K562 (cell line): Measurements from ENCODE around the gene POLR2A. TPM values are rescaled to one million over a fixed set of nuclear protein-coding genes. Genes with fewer than 3 reads are reported as not detected.
A peak's percentile ranks its signal among the peaks of the same experiment; 100 is the strongest.

Experiments used
- ATAC-seq: fragments of 200-7000 bp; cut with Tn5 transposase; 3 replicates; pipeline ENCODE4 v1.9.1; 2020; ENCODE audit warnings: moderate library complexity
- BruUV-seq: library from RNA; stranded (reverse); fragments of 400-500 nt; replicated peaks from 2 replicates; lab custom pipeline; 2021; lab: Mats Ljungman, UMichigan
- CTCF ChIA-PET: fragments of 300-600 bp; formaldehyde crosslinking; extraction: SDS; loops from one replicate; lab custom pipeline; 2021; ENCODE audit warnings: low intra/inter-chr PET ratio; lab: Yijun Ruan, JAX
- POLR2A ChIA-PET: fragments of 300-600, 350-650 bp; sonication (Branson Sonifier 250); formaldehyde crosslinking; extraction: SDS; loops from one replicate; lab custom pipeline; 2021; ENCODE audit warnings: antibody characterized with exemption, inconsistent platforms; lab: Yijun Ruan, JAX
- DNase-seq, 4 experiments: peaks; one replicate each; pipeline versions ENCODE4 v3.0.0 to v3.0.0-alpha.2; 2011 to 2018; ENCODE audit warnings: low spot score in 3 of 4, mixed read lengths in 3 of 4; ENCODE audit errors: extremely low read depth in 1 of 4
- FAIRE-seq: peaks from 2 replicates; lab custom pipeline; 2011; peaks lifted over from hg19 to GRCh38; lab: Jason Lieb, UNC
- H2AFZ ChIP-seq: 2 replicates; pipeline ENCODE4 v1.6.0; 2011; ENCODE audit warnings: low read depth, low read length, control low read depth, inconsistent platforms
- H3K27ac ChIP-seq: fragments of 200-600 bp; 3 replicates; pipeline ENCODE4 v1.8.0; 2011; ENCODE audit warnings: low read depth, mild to moderate bottlenecking, control low read depth, inconsistent platforms, low read length, moderate library complexity, mixed read lengths; ENCODE audit errors: extremely low read depth
- H3K27me3 ChIP-seq, 2 experiments: fragments of 300-600 bp in 1 of 2; 2 replicates in 1 of 2; 3 replicates in 1 of 2; pipeline versions ENCODE4 v1.6.0 to v1.8.0; 2011; ENCODE audit warnings: inconsistent platforms in 2 of 2, low read length in 2 of 2, mild to moderate bottlenecking in 1 of 2, mixed read lengths in 1 of 2, moderate library complexity in 1 of 2; ENCODE audit not compliant: control insufficient read depth in 2 of 2, insufficient read depth in 2 of 2
- H3K36me3 ChIP-seq: fragments of 300-600 bp; 3 replicates; pipeline ENCODE4 v1.8.0; 2011; ENCODE audit warnings: mild to moderate bottlenecking, low read length, inconsistent platforms; ENCODE audit not compliant: control insufficient read depth, insufficient read depth
- H3K4me1 ChIP-seq, 2 experiments: fragments of 200-600 bp in 1 of 2; replicated peaks in 1 of 2; 2 replicates in 1 of 2; 3 replicates in 1 of 2; pipeline versions ENCODE4 v1.5.1 to v1.8.0; 2011; ENCODE audit warnings: inconsistent platforms in 2 of 2, low read length in 2 of 2, mild to moderate bottlenecking in 1 of 2, mixed read lengths in 1 of 2, moderate library complexity in 1 of 2; ENCODE audit not compliant: control insufficient read depth in 2 of 2, insufficient read depth in 2 of 2
- H3K4me2 ChIP-seq: 2 replicates; pipeline ENCODE4 v1.6.1; 2011; ENCODE audit warnings: low read length, control low read depth, inconsistent platforms, mixed read lengths; ENCODE audit not compliant: insufficient read depth
- H3K4me3 ChIP-seq: fragments of 200-600 bp; sonication (generic), shearing (Covaris generic); 2 replicates; pipeline ENCODE4 v1.5.1; 2016; ENCODE audit warnings: control low read depth, inconsistent platforms
- H3K79me2 ChIP-seq: fragments of 200-600 bp; 3 replicates; pipeline ENCODE4 v1.8.0; 2011; ENCODE audit warnings: low read length, inconsistent platforms; ENCODE audit not compliant: control insufficient read depth, insufficient read depth
- H3K9ac ChIP-seq, 2 experiments: 2 replicates each; pipeline versions ENCODE4 v1.6.0 to v1.6.1; 2011; ENCODE audit warnings: low read depth in 2 of 2, low read length in 2 of 2, control low read depth in 1 of 2, inconsistent platforms in 1 of 2, mild to moderate bottlenecking in 1 of 2, mixed read lengths in 1 of 2; ENCODE audit not compliant: insufficient read depth in 1 of 2
- H3K9me1 ChIP-seq: one replicate; pipeline ENCODE4 v1.6.0; 2011; ENCODE audit warnings: inconsistent platforms, mild to moderate bottlenecking, low read length, moderate library complexity; ENCODE audit not compliant: control insufficient read depth, insufficient read depth
- H3K9me3 ChIP-seq: replicated peaks from 2 replicates; pipeline ENCODE4 v1.5.1; 2011; ENCODE audit warnings: low read depth, low read length, inconsistent platforms; ENCODE audit not compliant: control insufficient read depth, insufficient read depth
- H4K20me1 ChIP-seq: replicated peaks from 2 replicates; pipeline ENCODE4 v1.6.1; 2011; ENCODE audit warnings: low read length, inconsistent platforms, mixed read lengths; ENCODE audit not compliant: control insufficient read depth, insufficient read depth
- CEBPG ChIP-seq, 3 experiments: fragments of 200-800 bp in 1 of 3; sonication (Bioruptor generic) in 1 of 3; sonication (generic) in 1 of 3; formaldehyde crosslinking in 1 of 3; IDR thresholded peaks in 2 of 3; conservative IDR thresholded peaks in 1 of 3; 2 replicates each; pipeline versions ENCODE4 v1.6.1 to v1.8.0; 2016 to 2022; ENCODE audit warnings: missing compliant biosample characterization in 2 of 3, missing genetic modification characterization in 2 of 3, mild to moderate bottlenecking in 1 of 3, missing genetic modification reagents in 1 of 3
- CHD4 ChIP-seq: fragments of 200-600 bp; sonication (generic); IDR thresholded peaks from 3 replicates; pipeline ENCODE4 v1.6.1; 2012; ENCODE audit warnings: low read depth, mild to moderate bottlenecking, mixed read lengths, low read length, inconsistent platforms; ENCODE audit not compliant: insufficient read depth, insufficient replicate concordance, poor library complexity, severe bottlenecking
- NR3C1 ChIP-seq: sonication (generic); formaldehyde crosslinking; IDR thresholded peaks from 2 replicates; pipeline ENCODE4 v1.8.1; 2022; ENCODE audit warnings: missing genetic modification reagents
- POLR2G ChIP-seq: fragments of 200-400 bp; formaldehyde crosslinking; IDR thresholded peaks from 2 replicates; pipeline ENCODE4 v1.6.1; 2017; ENCODE audit warnings: low read depth, mild to moderate bottlenecking, antibody characterized with exemption, low read length, moderate library complexity
- SRSF7 ChIP-seq: fragments of 200-400 bp; formaldehyde crosslinking; optimal IDR thresholded peaks from 2 replicates; pipeline ENCODE3; 2017; ENCODE audit warnings: mild to moderate bottlenecking, low read depth, low read length
- TEAD1 ChIP-seq, 2 experiments: fragments of 450-650 bp in 1 of 2; sonication (generic) in 1 of 2; formaldehyde crosslinking; IDR thresholded peaks; 2 replicates each; pipeline versions ENCODE4 v1.4.0 to v1.8.0; 2020 to 2022; ENCODE audit warnings: mild to moderate bottlenecking in 2 of 2, missing genetic modification reagents in 1 of 2
- ZFPM2 ChIP-seq: fragments of 250-450 bp; sonication (Bioruptor Pico); IDR thresholded peaks from 2 replicates; pipeline ENCODE4 v1.5.1; 2022; ENCODE audit warnings: mild to moderate bottlenecking
- ZKSCAN3 ChIP-seq: fragments of 250-450 bp; sonication (Bioruptor Pico); IDR thresholded peaks from 2 replicates; pipeline ENCODE4 v1.4.0; 2020
- ZNF134 ChIP-seq: fragments of 250-450 bp; sonication (Bioruptor Pico); conservative IDR thresholded peaks from 2 replicates; pipeline ENCODE4 v1.4.0; 2020
- WGBS: fragments of 100-300 bp; shearing (Covaris generic); methylation state at CpG from one replicate; pipeline ENCODE4 v1.1.6; 2016; ENCODE audit warnings: low coverage, mixed read lengths; ENCODE audit not compliant: insufficient coverage; ENCODE audit errors: missing lambda C conversion rate; 5-methylcytosine and 5-hydroxymethylcytosine counted together
- in situ Hi-C: fragments of 300-500 bp; cut with MboI; formaldehyde crosslinking; loops from 4 replicates; pipeline ENCODE4 v1.15.0; 2018; ENCODE audit warnings: inconsistent platforms, mixed read lengths
- intact Hi-C: fragments of 100-400 bp; cut with micrococcal nuclease; formaldehyde crosslinking; loops from 2 replicates; pipeline ENCODE4 v1.14.2; 2022
- polyA plus RNA-seq, 8 experiments: library from polyadenylated mRNA; depleted of rRNA in 4 of 8; stranded (reverse) in 5 of 8; unstranded in 3 of 8; fragments of >200 nt; fragmentation: Nextera tagmentation in 2 of 8; fragmentation: Illumina TruSeq in 1 of 8; extraction: Ambion mirVana in 2 of 8; extraction: Trizol in 1 of 8; gene quantifications; 2 replicates each; pipeline versions ENCODE4 v1.2.1 to v1.2.3, GENCODE V29; 2011 to 2014; ENCODE audit warnings: inconsistent platforms in 1 of 8, missing spikeins in 1 of 8
- total RNA-seq, 7 experiments: library from RNA; depleted of rRNA in 6 of 7; stranded (reverse); fragments of >200 nt in 6 of 7; fragmentation: Illumina TruSeq in 2 of 7; extraction: Trizol in 2 of 7; gene quantifications; 2 replicates each; pipeline versions ENCODE4 v1.2.1 to v1.2.3, GENCODE V29; 2011 to 2021; ENCODE audit warnings: low replicate concordance in 1 of 7

POLR2A gene
- total and polyA plus RNA-seq, 9 of the 15 experiments (the other 6 are each of a cell fraction or from before 2014, with no cell fraction given) = 1.3 to 109 (median 12.4) TPM

- peaks cover 3% of the 10 kb centered on the region; the same call in 1 of the 3 replicates for H3K79me2 ChIP-seq
- no peak overlapping the region; a peak in 1 of 4 replicates for H3K9ac ChIP-seq
- no peaks in the 10 kb centered on the region for H3K9me1 ChIP-seq
- no peak for ATAC-seq
- WGBS = 98% methylated on average over 8 of the region's 14 CpGs
- peaks cover 37% of the 10 kb centered on the region; the same call in 1 of the 3 replicates for H3K36me3 ChIP-seq
- no peak for TF ChIP-seq ZFPM2 (CRISPR knock-in tag)
- no peak for TF ChIP-seq ZKSCAN3 (CRISPR knock-in tag)
- peak; percentile 2; the same call in 1 of the 2 replicates for TF ChIP-seq POLR2G
- H3K4me3 ChIP-seq = no peak overlapping the region
- H3K27me3 ChIP-seq = no peaks in the 10 kb centered on the region
- ChIA-PET POLR2A (interaction anchor here (2.3 kb wide), 1 partner anchor 13 kb away, joined by 8 read pairs; no protein-coding TSS in a partner anchor), CTCF (no interaction called here)
- intact Hi-C loops (no loop called here), in situ Hi-C loops (no loop called here)
- no peak overlapping the region for H3K4me2 ChIP-seq
- DNase-seq = no peak
- peaks cover 8 to 29% of the 10 kb centered on the region in 2 experiments for H3K4me1 ChIP-seq
- H3K9me3 ChIP-seq = no peaks in the 10 kb centered on the region
- no peak for FAIRE-seq
- no TSS peak for BruUV-seq
- H4K20me1 ChIP-seq = no peaks in the 10 kb centered on the region
- H2AFZ ChIP-seq = no peak overlapping the region
- H3K27ac ChIP-seq = no peak overlapping the region
Observed at GRCh38 chr17:7463372-7463846, 20.8 kb upstream of the POLR2A start.

- POLR2A ChIA-PET = interaction anchor here (2.3 kb wide), 1 partner anchor 12 kb away, joined by 8 read pairs; no protein-coding TSS in a partner anchor
- Histone ChIP-seq H3K27me3 (no peaks in the 10 kb centered on the region), H3K9me1 (no peaks in the 10 kb centered on the region), H3K27ac (no peak overlapping the region), H3K4me2 (no peak overlapping the region), H3K36me3 (peaks cover 37% of the 10 kb centered on the region; the same call in 1 of the 3 replicates), H3K79me2 (peaks cover 5% of the 10 kb centered on the region; the same call in 1 of the 3 replicates), H3K9me3 (no peaks in the 10 kb centered on the region), H3K4me3 (no peak overlapping the region), H3K9ac (peak overlapping the region in 1 of 2 experiments; percentile 58; a peak in 1 of 4 replicates), H2AFZ (no peak overlapping the region), H4K20me1 (no peaks in the 10 kb centered on the region), H3K4me1 (peaks cover 8 to 29% of the 10 kb centered on the region in 2 experiments)
- WGBS = 90% methylated on average over 4 of the region's 9 CpGs
- DNase-seq (no peak), FAIRE-seq (no peak), ATAC-seq (no peak)
- CTCF ChIA-PET = no interaction called here
- intact Hi-C loops = no loop called here
- in situ Hi-C loops = no loop called here
- TF ChIP-seq SRSF7 = no peak
- no peak for TF ChIP-seq CEBPG (CRISPR knock-in tag; IDR thresholded peaks at IDR 0.05)
- no peak for TF ChIP-seq CEBPG (tag; conservative IDR thresholded peaks at IDR 0.05 in 1 of 2, IDR thresholded peaks at IDR 0.05 in 1 of 2)
- TF ChIP-seq CHD4 = no peak
- TF ChIP-seq ZNF134 (CRISPR knock-in tag) = no peak
- no peak for TF ChIP-seq TEAD1 (CRISPR knock-in tag; IDR thresholded peaks at IDR 0.05)
- no peak for TF ChIP-seq NR3C1 (CRISPR knock-in tag)
- no TSS peak for BruUV-seq
Observed at GRCh38 chr17:7464081-7464480, 20.1 kb upstream of the POLR2A start.
